Kidney (tissue), 14 donors: ENCODE data around the gene SHF. TPM values are rescaled to one million over a fixed set of nuclear protein-coding genes. Genes with fewer than 3 reads are reported as not detected.

ENCODE experiments used
- DNase-seq, 5 donors: peaks; one replicate each; pipeline ENCODE4 v3.0.0-alpha.2; 2013 to 2020
- FAIRE-seq: peaks from 2 replicates; lab custom pipeline; 2012; peaks lifted over from hg19 to GRCh38; lab: Jason Lieb, UNC
- H3K27ac ChIP-seq, 2 donors: one replicate each; pipeline ENCODE4 v1.7.0; 2013; ENCODE audit warnings: low read depth in 2 of 2, low read length in 2 of 2, inconsistent platforms in 1 of 2
- H3K27me3 ChIP-seq: one replicate; pipeline ENCODE4 v1.7.1; 2013; ENCODE audit warnings: low read length, inconsistent platforms; ENCODE audit not compliant: control insufficient read depth, insufficient read depth
- H3K36me3 ChIP-seq, 3 donors: one replicate each; pipeline versions ENCODE4 v1.7.0 to v1.7.1; 2013; ENCODE audit warnings: low read length in 3 of 3, control low read depth in 1 of 3, inconsistent platforms in 1 of 3; ENCODE audit not compliant: insufficient read depth in 3 of 3, control insufficient read depth in 2 of 3
- H3K4me1 ChIP-seq, 3 donors: one replicate each; pipeline versions ENCODE4 v1.7.0 to v1.7.1; 2013; ENCODE audit warnings: low read length in 3 of 3, inconsistent platforms in 1 of 3, low read depth in 1 of 3; ENCODE audit not compliant: control insufficient read depth in 2 of 3, insufficient read depth in 2 of 3
- H3K4me3 ChIP-seq, 3 donors: one replicate each; pipeline versions ENCODE4 v1.7.0 to v1.8.1; 2013; ENCODE audit warnings: low read length in 3 of 3, control low read depth in 1 of 3, inconsistent platforms in 1 of 3
- H3K9ac ChIP-seq, 3 donors: one replicate each; pipeline versions ENCODE4 v1.7.0 to v1.7.1; 2013; ENCODE audit warnings: low read length in 3 of 3, control low read depth in 1 of 3, inconsistent platforms in 1 of 3
- H3K9me3 ChIP-seq, 3 donors: one replicate each; pipeline versions ENCODE4 v1.7.0 to v1.7.1; 2013; ENCODE audit warnings: low read length in 3 of 3, control low read depth in 1 of 3, inconsistent platforms in 1 of 3; ENCODE audit not compliant: control insufficient read depth in 2 of 3, insufficient read depth in 1 of 3
- CTCF ChIP-seq: IDR thresholded peaks from 3 replicates; pipeline ENCODE4 v1.5.1; 2012; ENCODE audit warnings: mild to moderate bottlenecking, moderate library complexity, borderline replicate concordance; ENCODE audit not compliant: insufficient read depth; ENCODE audit errors: extremely low read depth
- intact Hi-C: fragments of 100-400 bp; cut with DNase I; formaldehyde crosslinking; loops from one replicate; pipeline ENCODE4 v1.11.1; 2022
- polyA plus RNA-seq: library from polyadenylated mRNA; stranded (reverse); fragments of 350-450 nt; fragmentation: Illumina TruSeq; extraction: RNeasy Lipid Tissue Mini Kit (QIAGEN cat#74804); gene quantifications from one replicate; pipeline ENCODE4 v1.2.3, GENCODE V29; 2014; ENCODE audit warnings: low read depth, low replicate concordance; ENCODE audit not compliant: insufficient read depth
- total RNA-seq: library from RNA; stranded (reverse); fragmentation: NEBNext Ultra II Directional; extraction: Animal tissue kit (Norgen Biotek cat#: 25700); gene quantifications from one replicate; pipeline ENCODE4 v1.2.1, GENCODE V29; 2021
- donor health status: control.
- donor health status: control.
- donor health status: control.
- donor health status: control.
- donor health status: control.
- donor health status: DM: yes; HTN: yes; CAD: no.
- donor health status: Normal renal cell carcinoma (clear cell type).

SHF gene
- total and polyA plus RNA-seq, 2 donors from 2014 or later, result 5.2 to 7.7 TPM

GRCh38 chr15:45203182-45203581, 15.4 kb upstream of the SHF start:
- DNase-seq (no peak), FAIRE-seq (no peak)
- peaks cover 0 to 6% (median 6%) of the 10 kb centered on the region in 3 donors for H3K4me1 ChIP-seq
- TF ChIP-seq CTCF, result no peak
- no peak overlapping the region for H3K27ac ChIP-seq
- no peaks in the 10 kb centered on the region for H3K9me3 ChIP-seq
- no peak overlapping the region for H3K4me3 ChIP-seq
- no peak overlapping the region for H3K9ac ChIP-seq
- no peaks in the 10 kb centered on the region for H3K36me3 ChIP-seq
- H3K27me3 ChIP-seq, result no peaks in the 10 kb centered on the region
- intact Hi-C loops, result no loop called here

GRCh38 chr15:45201869-45202268, 14.1 kb upstream of the SHF start:
- H3K4me3 ChIP-seq, result no peak overlapping the region
- intact Hi-C loops, result no loop called here

GRCh38 chr15:45201557-45201859, 13.7 kb upstream of the SHF start:
- intact Hi-C loops, result no loop called here
- Histone ChIP-seq H3K27me3 (no peaks in the 10 kb centered on the region), H3K4me1 (peaks cover 0 to 6% (median 6%) of the 10 kb centered on the region in 3 donors), H3K9ac (no peak overlapping the region), H3K9me3 (no peaks in the 10 kb centered on the region), H3K27ac (no peak overlapping the region), H3K4me3 (peak overlapping the region in 2 of 3 donors; percentile 97 to 99), H3K36me3 (no peaks in the 10 kb centered on the region)
- FAIRE-seq, result no peak
- no peak for TF ChIP-seq CTCF
- no peak for DNase-seq

More at GRCh38 chr15:45201869-45202268, 14.1 kb upstream of the SHF start:
- Histone ChIP-seq H3K9ac (no peak overlapping the region), H3K27ac (no peak overlapping the region), H3K9me3 (no peaks in the 10 kb centered on the region), H3K36me3 (no peaks in the 10 kb centered on the region), H3K27me3 (no peaks in the 10 kb centered on the region), H3K4me1 (peaks cover 0 to 6% (median 6%) of the 10 kb centered on the region in 3 donors)
- no peak for FAIRE-seq
- no peak for TF ChIP-seq CTCF
- peak in 1 of 5 donors; percentile 59 for DNase-seq
